H1 (cell line): ENCODE results near the gene CPED1. TPM values are rescaled to one million over a fixed set of nuclear protein-coding genes. Genes with fewer than 3 reads are reported as not detected.

Experiments used
- CTCF ChIA-PET: fragments of 300-600 bp; sonication (Branson Sonifier 250); formaldehyde crosslinking; loops from one replicate; lab custom pipeline; 2021; ENCODE audit not compliant: partially characterized antibody; lab: Charles Lee
- POLR2A ChIA-PET: fragments of 300-600 bp; sonication (Branson Sonifier 250); formaldehyde crosslinking; loops from one replicate; lab custom pipeline; 2021; ENCODE audit warnings: inconsistent platforms; ENCODE audit not compliant: partially characterized antibody; lab: Charles Lee
- DNase-seq, 2 experiments: peaks; one replicate each; pipeline versions ENCODE4 v3.0.0 to v3.0.0-alpha.2; 2010 to 2022; ENCODE audit warnings: low spot score in 2 of 2, low read depth in 1 of 2, mixed read lengths in 1 of 2
- FAIRE-seq: peaks from 2 replicates; lab custom pipeline; 2011; peaks lifted over from hg19 to GRCh38; lab: Jason Lieb, UNC
- H2AFZ ChIP-seq: 2 replicates; pipeline ENCODE4 v1.8.1; 2012; ENCODE audit warnings: low read length, inconsistent platforms
- H2AK5ac ChIP-seq: 2 replicates; pipeline ENCODE4 v1.6.1; 2013; ENCODE audit warnings: low read depth, low read length
- H2BK120ac ChIP-seq: replicated peaks from 2 replicates; pipeline ENCODE3; 2013; ENCODE audit warnings: low read depth, low read length, inconsistent platforms
- H2BK12ac ChIP-seq: 2 replicates; pipeline ENCODE4 v1.6.1; 2013; ENCODE audit warnings: low read depth, low read length
- H2BK15ac ChIP-seq: 2 replicates; pipeline ENCODE4 v1.6.1; 2013; ENCODE audit warnings: low read length
- H2BK20ac ChIP-seq: 2 replicates; pipeline ENCODE4 v1.6.1; 2013; ENCODE audit warnings: low read length
- H2BK5ac ChIP-seq: 2 replicates; pipeline ENCODE4 v1.6.1; 2013; ENCODE audit warnings: low read depth, low read length
- H3K14ac ChIP-seq: 2 replicates; pipeline ENCODE4 v1.6.1; 2013; ENCODE audit warnings: inconsistent platforms; ENCODE audit not compliant: insufficient read length
- H3K18ac ChIP-seq: 2 replicates; pipeline ENCODE4 v1.6.1; 2013; ENCODE audit warnings: low read length; ENCODE audit errors: extremely low read depth
- H3K23ac ChIP-seq: 2 replicates; pipeline ENCODE4 v1.6.1; 2013; ENCODE audit warnings: inconsistent platforms; ENCODE audit not compliant: insufficient read length
- H3K23me2 ChIP-seq: 2 replicates; pipeline ENCODE4 v1.6.1; 2013; ENCODE audit warnings: low read depth, low read length
- H3K27ac ChIP-seq: 2 replicates; pipeline ENCODE4 v1.6.1; 2011; ENCODE audit warnings: low read depth, low read length, inconsistent platforms
- H3K27me3 ChIP-seq, 4 experiments: replicated peaks in 1 of 4; 1 replicate in 1 of 4; 2 replicates in 3 of 4; pipeline versions ENCODE4 v1.6.1 to v1.8.1; 2011 to 2013; ENCODE audit warnings: low read length in 3 of 4, mild to moderate bottlenecking in 3 of 4, inconsistent platforms in 2 of 4, mixed read lengths in 2 of 4, moderate library complexity in 1 of 4; ENCODE audit not compliant: control insufficient read depth in 3 of 4, insufficient read depth in 3 of 4; ENCODE audit errors: extremely low read depth in 1 of 4
- H3K36me3 ChIP-seq, 4 experiments: 2 replicates each; pipeline versions ENCODE4 v1.6.1 to v1.8.1; 2011 to 2013; ENCODE audit warnings: mild to moderate bottlenecking in 4 of 4, low read length in 3 of 4, moderate library complexity in 2 of 4, control low read depth in 1 of 4, inconsistent platforms in 1 of 4; ENCODE audit not compliant: insufficient read depth in 4 of 4, control insufficient read depth in 2 of 4
- H3K4ac ChIP-seq: replicated peaks from 2 replicates; pipeline ENCODE3; 2013; ENCODE audit warnings: low read length, low read depth, mixed read lengths, inconsistent platforms; ENCODE audit not compliant: insufficient read length
- H3K4me1 ChIP-seq, 4 experiments: replicated peaks in 1 of 4; 1 replicate in 1 of 4; 2 replicates in 3 of 4; pipeline versions ENCODE4 v1.6.1 to v1.8.1; 2011 to 2013; ENCODE audit warnings: low read length in 3 of 4, inconsistent platforms in 2 of 4, mixed read lengths in 1 of 4; ENCODE audit not compliant: insufficient read depth in 4 of 4, control insufficient read depth in 3 of 4
- H3K4me2 ChIP-seq, 2 experiments: 2 replicates each; pipeline versions ENCODE4 v1.6.1 to v1.8.1; 2011 to 2013; ENCODE audit warnings: low read depth in 2 of 2, low read length in 2 of 2, control low read depth in 1 of 2, inconsistent platforms in 1 of 2, mild to moderate bottlenecking in 1 of 2; ENCODE audit not compliant: insufficient read depth in 1 of 2
- H3K4me3 ChIP-seq, 4 experiments: fragments of 200-600, 300-600 bp in 1 of 4; sonication (generic), shearing (Covaris generic), sonication (Bioruptor Twin) in 1 of 4; 2 replicates each; pipeline versions ENCODE4 v1.5.1 to v1.8.1; 2011 to 2016; ENCODE audit warnings: low read length in 4 of 4, low read depth in 3 of 4, control low read depth in 2 of 4, inconsistent platforms in 2 of 4, mild to moderate bottlenecking in 2 of 4, mixed read lengths in 1 of 4, moderate library complexity in 1 of 4; ENCODE audit not compliant: insufficient read depth in 2 of 4; ENCODE audit errors: extremely low read depth in 1 of 4
- H3K56ac ChIP-seq: replicated peaks from 2 replicates; pipeline ENCODE3; 2013; ENCODE audit warnings: low read depth, mild to moderate bottlenecking, mixed read lengths, low read length, inconsistent platforms; ENCODE audit not compliant: insufficient read length
- H3K79me1 ChIP-seq: 2 replicates; pipeline ENCODE4 v1.6.1; 2013; ENCODE audit warnings: low read depth, low read length, control low read depth
- H3K79me2 ChIP-seq, 2 experiments: 2 replicates each; pipeline versions ENCODE4 v1.6.1 to v1.8.1; 2012 to 2013; ENCODE audit warnings: low read length in 2 of 2, mild to moderate bottlenecking in 2 of 2, inconsistent platforms in 1 of 2; ENCODE audit not compliant: insufficient read depth in 2 of 2, control insufficient read depth in 1 of 2
- H3K9ac ChIP-seq, 4 experiments: replicated peaks in 1 of 4; 1 replicate in 1 of 4; 2 replicates in 3 of 4; pipeline versions ENCODE4 v1.6.1 to v1.8.1; 2011 to 2013; ENCODE audit warnings: low read depth in 3 of 4, low read length in 3 of 4, control low read depth in 2 of 4, mild to moderate bottlenecking in 2 of 4, moderate library complexity in 2 of 4, inconsistent platforms in 1 of 4; ENCODE audit errors: extremely low read depth in 1 of 4
- H3K9me3 ChIP-seq, 2 experiments: 2 replicates each; pipeline versions ENCODE4 v1.6.1 to v1.8.1; 2012 to 2013; ENCODE audit warnings: mild to moderate bottlenecking in 2 of 2, moderate library complexity in 2 of 2, control low read depth in 1 of 2, inconsistent platforms in 1 of 2, low read depth in 1 of 2, low read length in 1 of 2, mixed read lengths in 1 of 2; ENCODE audit not compliant: insufficient read depth in 2 of 2
- H4K20me1 ChIP-seq, 2 experiments: replicated peaks in 1 of 2; 2 replicates each; pipeline versions ENCODE3 to v1.8.1; 2011 to 2013; ENCODE audit warnings: inconsistent platforms in 2 of 2, low read length in 2 of 2, mild to moderate bottlenecking in 1 of 2; ENCODE audit not compliant: insufficient read depth in 2 of 2, control insufficient read depth in 1 of 2
- H4K5ac ChIP-seq: 2 replicates; pipeline ENCODE4 v1.6.1; 2013; ENCODE audit warnings: low read length, low read depth, mixed read lengths, inconsistent platforms; ENCODE audit not compliant: insufficient read length
- H4K8ac ChIP-seq: 2 replicates; pipeline ENCODE4 v1.8.0; 2013; ENCODE audit warnings: mild to moderate bottlenecking, moderate library complexity, low read length, inconsistent platforms; ENCODE audit not compliant: insufficient read depth; ENCODE audit errors: extremely low read depth
- H4K91ac ChIP-seq: replicated peaks from 2 replicates; pipeline ENCODE3; 2013; ENCODE audit warnings: low read length, mixed read lengths, inconsistent platforms; ENCODE audit not compliant: insufficient read length
- JUND ChIP-seq: IDR thresholded peaks from 2 replicates; pipeline ENCODE4 v1.6.1; 2011; ENCODE audit warnings: mild to moderate bottlenecking, improper control_type of control experiment, low read length
- NANOG ChIP-seq: IDR thresholded peaks from 2 replicates; pipeline ENCODE4 v1.6.1; 2011; ENCODE audit warnings: low read length, low read depth, mild to moderate bottlenecking, inconsistent platforms; ENCODE audit not compliant: insufficient read depth, poor library complexity, severe bottlenecking
- RAD21 ChIP-seq, 2 experiments: IDR thresholded peaks in 1 of 2; conservative IDR thresholded peaks in 1 of 2; 2 replicates each; pipeline ENCODE4 v1.6.1; 2011; ENCODE audit warnings: low read depth in 2 of 2, low read length in 2 of 2, improper control_type of control experiment in 1 of 2, inconsistent platforms in 1 of 2, mild to moderate bottlenecking in 1 of 2, moderate library complexity in 1 of 2
- RBBP5 ChIP-seq: IDR thresholded peaks from 2 replicates; pipeline ENCODE4 v1.7.1; 2012; ENCODE audit warnings: low read depth, mild to moderate bottlenecking, inconsistent platforms, low read length, moderate library complexity, borderline replicate concordance
- WGBS, 2 experiments: shearing (Covaris generic) in 1 of 2; methylation state at CpG; one replicate each; pipeline versions ENCODE4 v1.1.6 to v1.1.7; 2013 to 2015; ENCODE audit warnings: low lambda C conversion rate in 2 of 2, mixed read lengths in 2 of 2, inconsistent platforms in 1 of 2, low coverage in 1 of 2, missing lambda C conversion rate in 1 of 2; ENCODE audit not compliant: insufficient replicate concordance in 2 of 2, insufficient coverage in 1 of 2, insufficient read length in 1 of 2; ENCODE audit errors: extremely low coverage in 1 of 2, missing lambda C conversion rate in 1 of 2; 5-methylcytosine and 5-hydroxymethylcytosine counted together
- polyA plus RNA-seq, 7 experiments: library from polyadenylated mRNA; depleted of rRNA in 3 of 7; stranded (reverse) in 5 of 7; unstranded in 2 of 7; fragments of >200 nt in 5 of 7; fragments of 200-250 nt in 2 of 7; gene quantifications; 1 replicate in 5 of 7; 2 replicates in 1 of 7; 4 replicates in 1 of 7; pipeline versions ENCODE4 v1.2.1 to v1.2.3, GENCODE V29; 2011 to 2013; ENCODE audit warnings: missing spikeins in 2 of 7, mixed read lengths in 2 of 7
- total RNA-seq: library from RNA; stranded (reverse); fragmentation: NEBNext Ultra II Directional; extraction: Animal tissue kit (Norgen Biotek cat#: 25700); gene quantifications from 2 replicates; pipeline ENCODE4 v1.2.1, GENCODE V29; 2021
- TF ChIP-seq, protein P1 (sequence below): IDR thresholded peaks from 2 replicates; pipeline ENCODE4 v1.6.1; 2012; ENCODE audit warnings: inconsistent platforms
- TF ChIP-seq, protein P2 (sequence below): IDR thresholded peaks from 2 replicates; pipeline ENCODE4 v1.6.1; 2012; ENCODE audit warnings: low read length, inconsistent platforms

CPED1 gene
- total and polyA plus RNA-seq, 2 of the 8 experiments (the other 6 are each of a cell fraction or from before 2014, with no cell fraction given): 0.08 to 0.39 TPM

DNA sequence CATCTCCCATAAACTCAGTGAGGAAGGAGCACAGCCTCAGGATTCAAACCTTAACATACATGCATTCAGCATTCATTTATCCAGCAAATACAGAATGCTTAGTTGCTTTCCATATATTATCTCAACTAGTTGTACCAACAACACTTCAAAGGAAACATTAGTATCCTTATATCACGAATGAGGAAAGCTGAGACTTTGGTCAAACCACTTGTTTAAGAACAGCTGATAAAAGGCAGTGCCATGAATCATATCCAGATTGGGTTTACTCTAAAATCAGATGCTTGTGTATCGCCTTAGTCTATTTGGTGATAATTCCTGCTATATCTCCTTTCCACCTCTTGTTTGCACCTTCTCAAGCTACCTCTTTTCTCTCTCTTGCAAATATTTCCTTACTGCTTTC is 1.9 kb upstream of the CPED1 start:
- Histone ChIP-seq H4K20me1 (no peaks in the 10 kb centered on the region), H2AK5ac (no peak overlapping the region; the same call in 1 of the 2 replicates), H3K79me1 (no peaks in the 10 kb centered on the region), H3K23me2 (0 out of 2 replicates have a peak, but pooled peaks cover 2% of the 10 kb centered on the region), H3K79me2 (no peaks in the 10 kb centered on the region), H2BK20ac (no peak overlapping the region), H2BK15ac (no peak overlapping the region), H3K27ac (no peak overlapping the region), H3K18ac (no peak overlapping the region), H2BK12ac (no peak overlapping the region), H3K4me3 (no peak overlapping the region), H2BK5ac (no peak overlapping the region), H3K4me2 (no peak overlapping the region), H2AFZ (no peak overlapping the region), H3K14ac (no peak overlapping the region), H3K9ac (no peak overlapping the region), H3K27me3 (peaks cover 1 to 20% (median 12%) of the 10 kb centered on the region in 4 experiments; a peak in 6 of 7 replicates), H3K9me3 (no peaks in the 10 kb centered on the region)
- POLR2A ChIA-PET: interaction anchor here (1.1 kb wide), 1 partner anchor 121 kb away, joined by 3 read pairs; no protein-coding TSS in a partner anchor
- DNase-seq: no peak
- CTCF ChIA-PET: interaction anchor here (0.6 to 8.4 kb wide), 36 partner anchors 9 to 724 kb away, joined by 3 to 139 read pairs (median 4); no protein-coding TSS in a partner anchor
- TF ChIP-seq RBBP5 (no peak), NANOG (no peak), RAD21 (IDR thresholded peaks at IDR 0.05 in 1 of 2, conservative IDR thresholded peaks at IDR 0.05 in 1 of 2; ENCODE audit: low read depth in 2 of 2, low read length in 2 of 2) (no peak), JUND (no peak)
- TF ChIP-seq, protein P1, sequence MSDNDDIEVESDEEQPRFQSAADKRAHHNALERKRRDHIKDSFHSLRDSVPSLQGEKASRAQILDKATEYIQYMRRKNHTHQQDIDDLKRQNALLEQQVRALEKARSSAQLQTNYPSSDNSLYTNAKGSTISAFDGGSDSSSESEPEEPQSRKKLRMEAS: no peak
- TF ChIP-seq, protein P2, sequence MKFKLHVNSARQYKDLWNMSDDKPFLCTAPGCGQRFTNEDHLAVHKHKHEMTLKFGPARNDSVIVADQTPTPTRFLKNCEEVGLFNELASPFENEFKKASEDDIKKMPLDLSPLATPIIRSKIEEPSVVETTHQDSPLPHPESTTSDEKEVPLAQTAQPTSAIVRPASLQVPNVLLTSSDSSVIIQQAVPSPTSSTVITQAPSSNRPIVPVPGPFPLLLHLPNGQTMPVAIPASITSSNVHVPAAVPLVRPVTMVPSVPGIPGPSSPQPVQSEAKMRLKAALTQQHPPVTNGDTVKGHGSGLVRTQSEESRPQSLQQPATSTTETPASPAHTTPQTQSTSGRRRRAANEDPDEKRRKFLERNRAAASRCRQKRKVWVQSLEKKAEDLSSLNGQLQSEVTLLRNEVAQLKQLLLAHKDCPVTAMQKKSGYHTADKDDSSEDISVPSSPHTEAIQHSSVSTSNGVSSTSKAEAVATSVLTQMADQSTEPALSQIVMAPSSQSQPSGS: no peak
- TF ChIP-seq, all 59 proteins: peak for 0
- no peak overlapping the region for H3K56ac ChIP-seq
- WGBS, 2 experiments: 79% methylated on average over 2 of the region's 2 CpGs; no CpG with 5 or more reads in 1 of the 2 experiments
- H3K4ac ChIP-seq: no peak overlapping the region
- H3K36me3 ChIP-seq: no peaks in the 10 kb centered on the region
- no peak overlapping the region for H4K5ac ChIP-seq
- H3K4me1 ChIP-seq: peaks cover 0 to 4% (median 3%) of the 10 kb centered on the region in 4 experiments; a peak in 4 of 7 replicates
- no peak overlapping the region for H2BK120ac ChIP-seq
- FAIRE-seq: no peak
- no peak overlapping the region for H4K91ac ChIP-seq
- H3K23ac ChIP-seq: no peak overlapping the region
- H4K8ac ChIP-seq: no peak overlapping the region
